Suprapubic skin (tissue), 4 donors: ENCODE results near the gene ACTG1.

ENCODE experiments used
- EP300 ChIP-seq: sonication (generic); formaldehyde crosslinking; IDR thresholded peaks from one replicate; pipeline ENCODE4 v1.6.1; 2017; ENCODE audit warnings: antibody characterized with exemption
- POLR2A ChIP-seq, 2 donors: fragments of 450-650 bp; IDR thresholded peaks; one replicate each; pipeline ENCODE4 v1.6.1; 2017; ENCODE audit warnings: antibody characterized with exemption in 2 of 2, mild to moderate bottlenecking in 2 of 2, moderate library complexity in 2 of 2
- POLR2AphosphoS5 ChIP-seq, 3 donors: sonication (generic); formaldehyde crosslinking; IDR thresholded peaks; one replicate each; pipeline ENCODE4 v1.6.1; 2017; ENCODE audit warnings: antibody characterized with exemption in 3 of 3
- TF ChIP-seq, protein P1 (sequence below), 2 donors: fragments of 200-600 bp in 1 of 2; fragments of 450-650 bp in 1 of 2; sonication (generic) in 1 of 2; IDR thresholded peaks; one replicate each; pipeline ENCODE4 v1.5.1; 2016 to 2019; ENCODE audit warnings: antibody characterized with exemption in 2 of 2, mild to moderate bottlenecking in 1 of 2, moderate library complexity in 1 of 2

DNA sequence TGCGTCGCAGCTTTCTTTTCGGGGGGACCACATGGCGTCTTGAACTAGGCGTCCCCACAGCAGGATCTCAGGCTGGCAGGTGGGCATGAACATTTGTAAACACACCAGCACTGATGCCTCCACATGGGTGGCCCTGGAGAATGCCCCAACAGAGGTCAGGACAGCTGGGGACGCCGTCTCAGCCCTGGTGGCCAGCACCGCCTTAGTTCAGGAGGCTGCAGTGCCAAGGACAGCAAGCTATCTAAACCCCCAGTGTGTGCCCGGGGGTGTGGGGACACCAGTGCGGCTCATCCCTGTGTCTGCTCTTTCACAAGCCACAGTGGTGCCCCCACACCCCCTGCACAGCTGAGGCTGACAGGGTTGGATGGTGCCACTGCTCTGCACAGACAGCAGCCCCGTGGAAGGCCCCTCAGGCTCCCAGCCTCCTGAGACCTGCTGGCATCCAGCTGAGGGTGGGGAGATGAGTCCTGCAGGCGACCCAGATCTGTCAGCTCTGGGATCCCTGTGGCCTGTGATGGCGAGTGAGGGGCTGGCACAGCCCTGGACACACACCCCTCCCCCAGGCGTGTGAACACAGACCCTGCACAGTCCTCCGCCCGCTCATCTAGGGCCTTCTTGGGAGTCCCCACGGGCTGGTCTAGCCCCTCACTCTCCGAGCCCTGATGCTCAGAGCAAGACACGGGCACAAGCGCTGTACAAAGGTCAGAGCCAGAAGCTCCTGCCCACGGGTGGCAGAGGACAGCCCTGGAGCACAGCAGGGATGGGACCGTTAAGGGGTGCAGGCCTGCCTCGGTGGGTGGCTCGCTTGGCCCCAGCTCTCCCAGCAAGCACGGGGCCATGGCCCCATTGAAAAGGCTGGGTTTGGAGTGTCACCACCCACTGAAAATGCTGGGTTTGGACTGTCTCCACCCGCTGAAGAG is 26.3 kb upstream of the ACTG1 start:
- TF ChIP-seq POLR2AphosphoS5 (IDR thresholded peaks at IDR 0.05) = no peak
- TF ChIP-seq, protein P1, sequence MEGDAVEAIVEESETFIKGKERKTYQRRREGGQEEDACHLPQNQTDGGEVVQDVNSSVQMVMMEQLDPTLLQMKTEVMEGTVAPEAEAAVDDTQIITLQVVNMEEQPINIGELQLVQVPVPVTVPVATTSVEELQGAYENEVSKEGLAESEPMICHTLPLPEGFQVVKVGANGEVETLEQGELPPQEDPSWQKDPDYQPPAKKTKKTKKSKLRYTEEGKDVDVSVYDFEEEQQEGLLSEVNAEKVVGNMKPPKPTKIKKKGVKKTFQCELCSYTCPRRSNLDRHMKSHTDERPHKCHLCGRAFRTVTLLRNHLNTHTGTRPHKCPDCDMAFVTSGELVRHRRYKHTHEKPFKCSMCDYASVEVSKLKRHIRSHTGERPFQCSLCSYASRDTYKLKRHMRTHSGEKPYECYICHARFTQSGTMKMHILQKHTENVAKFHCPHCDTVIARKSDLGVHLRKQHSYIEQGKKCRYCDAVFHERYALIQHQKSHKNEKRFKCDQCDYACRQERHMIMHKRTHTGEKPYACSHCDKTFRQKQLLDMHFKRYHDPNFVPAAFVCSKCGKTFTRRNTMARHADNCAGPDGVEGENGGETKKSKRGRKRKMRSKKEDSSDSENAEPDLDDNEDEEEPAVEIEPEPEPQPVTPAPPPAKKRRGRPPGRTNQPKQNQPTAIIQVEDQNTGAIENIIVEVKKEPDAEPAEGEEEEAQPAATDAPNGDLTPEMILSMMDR (IDR thresholded peaks at IDR 0.05) = no peak
- no peak for TF ChIP-seq EP300
- TF ChIP-seq POLR2A (IDR thresholded peaks at IDR 0.05) = no peak
